IMR-90 (cell line): ENCODE results near the gene CSAD. TPM values are rescaled to one million over a fixed set of nuclear protein-coding genes. Genes with fewer than 3 reads are reported as not detected.

Experiments
- ATAC-seq: fragments of 200-7000 bp; cut with Tn5 transposase; 2 replicates; pipeline ENCODE4 v1.9.1; 2020; ENCODE audit warnings: low read depth, mild to moderate bottlenecking, moderate library complexity
- BruUV-seq: library from RNA; stranded (reverse); fragments of 400-500 nt; replicated peaks from 2 replicates; lab custom pipeline; 2021; lab: Mats Ljungman, UMichigan
- CTCF ChIA-PET: fragments of 300-600 bp; formaldehyde crosslinking; extraction: SDS; loops from one replicate; lab custom pipeline; 2021; ENCODE audit warnings: antibody characterized with exemption; lab: Yijun Ruan, JAX
- POLR2A ChIA-PET: fragments of 300-600 bp; sonication (Branson Sonifier 250); formaldehyde crosslinking; loops from one replicate; lab custom pipeline; 2022; ENCODE audit warnings: antibody characterized with exemption; ENCODE audit not compliant: unreplicated experiment; lab: Charles Lee
- DNase-seq: peaks from one replicate; pipeline ENCODE4 v3.0.0; 2013
- H2AFZ ChIP-seq: replicated peaks from 2 replicates; pipeline ENCODE3; 2013; ENCODE audit warnings: low read length, mild to moderate bottlenecking; ENCODE audit not compliant: poor library complexity
- H2AK5ac ChIP-seq: 2 replicates; pipeline ENCODE4 v1.6.1; 2013; ENCODE audit warnings: low read depth, low read length, inconsistent platforms
- H2AK9ac ChIP-seq: replicated peaks from 2 replicates; pipeline ENCODE3; 2013; ENCODE audit warnings: mild to moderate bottlenecking, low read depth, low read length, moderate library complexity; ENCODE audit not compliant: poor library complexity
- H2BK120ac ChIP-seq: 2 replicates; pipeline ENCODE4 v1.6.1; 2013; ENCODE audit warnings: low read depth, low read length, inconsistent platforms
- H2BK15ac ChIP-seq: 3 replicates; pipeline ENCODE4 v1.6.1; 2013; ENCODE audit warnings: low read depth, low read length, inconsistent platforms
- H2BK20ac ChIP-seq: 2 replicates; pipeline ENCODE4 v1.6.1; 2013; ENCODE audit warnings: low read depth, mild to moderate bottlenecking, inconsistent platforms, low read length, moderate library complexity
- H2BK5ac ChIP-seq: 2 replicates; pipeline ENCODE4 v1.6.1; 2013; ENCODE audit warnings: mild to moderate bottlenecking, low read depth, low read length, inconsistent platforms; ENCODE audit not compliant: poor library complexity, severe bottlenecking
- H3K14ac ChIP-seq: replicated peaks from 2 replicates; pipeline ENCODE4 v1.6.1; 2013; ENCODE audit warnings: low read depth, low read length, inconsistent platforms
- H3K18ac ChIP-seq: 2 replicates; pipeline ENCODE4 v1.6.1; 2013; ENCODE audit warnings: low read depth, low read length, control low read depth
- H3K23ac ChIP-seq: 2 replicates; pipeline ENCODE4 v1.6.1; 2013; ENCODE audit warnings: low read depth, low read length, inconsistent platforms
- H3K27ac ChIP-seq: 2 replicates; pipeline ENCODE4 v1.5.1; 2013; ENCODE audit warnings: mild to moderate bottlenecking, control low read depth, low read length; ENCODE audit not compliant: insufficient read depth
- H3K27me3 ChIP-seq: 2 replicates; pipeline ENCODE4 v1.6.1; 2013; ENCODE audit warnings: low read length; ENCODE audit not compliant: control insufficient read depth, insufficient read depth
- H3K36me3 ChIP-seq: 2 replicates; pipeline ENCODE4 v1.6.1; 2013; ENCODE audit warnings: low read length, mixed read lengths; ENCODE audit not compliant: control insufficient read depth, insufficient read depth
- H3K4ac ChIP-seq: 2 replicates; pipeline ENCODE4 v1.6.1; 2013; ENCODE audit warnings: low read depth, low read length, inconsistent platforms
- H3K4me1 ChIP-seq: 2 replicates; pipeline ENCODE4 v1.6.1; 2013; ENCODE audit warnings: low read length, mixed read lengths; ENCODE audit not compliant: control insufficient read depth, insufficient read depth
- H3K4me2 ChIP-seq: 2 replicates; pipeline ENCODE4 v1.6.1; 2013; ENCODE audit warnings: low read depth, mild to moderate bottlenecking, control low read depth, low read length, moderate library complexity
- H3K4me3 ChIP-seq: 2 replicates; pipeline ENCODE4 v1.5.1; 2013; ENCODE audit warnings: low read depth, mild to moderate bottlenecking, control low read depth, low read length, moderate library complexity; ENCODE audit not compliant: insufficient read depth
- H3K56ac ChIP-seq: 2 replicates; pipeline ENCODE4 v1.6.1; 2013; ENCODE audit warnings: low read length, inconsistent platforms; ENCODE audit not compliant: insufficient read depth; ENCODE audit errors: extremely low read depth
- H3K79me1 ChIP-seq, 2 experiments: 2 replicates each; pipeline ENCODE4 v1.6.1; 2013; ENCODE audit warnings: low read length in 2 of 2, inconsistent platforms in 1 of 2, low read depth in 1 of 2
- H3K9ac ChIP-seq: 2 replicates; pipeline ENCODE4 v1.6.1; 2013; ENCODE audit warnings: low read depth, low read length, control low read depth
- H3K9me1 ChIP-seq: 2 replicates; pipeline ENCODE4 v1.6.1; 2013; ENCODE audit warnings: low read length, inconsistent platforms; ENCODE audit not compliant: insufficient read depth
- H3K9me3 ChIP-seq: 2 replicates; pipeline ENCODE4 v1.6.1; 2013; ENCODE audit warnings: low read length; ENCODE audit not compliant: control insufficient read depth, insufficient read depth
- H4K20me1 ChIP-seq: 2 replicates; pipeline ENCODE4 v1.6.1; 2013; ENCODE audit warnings: low read length, inconsistent platforms; ENCODE audit not compliant: insufficient read depth
- H4K5ac ChIP-seq: 2 replicates; pipeline ENCODE4 v1.6.1; 2013; ENCODE audit warnings: mild to moderate bottlenecking, low read depth, low read length, control low read depth
- H4K8ac ChIP-seq, 2 experiments: 2 replicates each; pipeline ENCODE4 v1.6.1; 2013; ENCODE audit warnings: low read depth in 2 of 2, low read length in 2 of 2, control low read depth in 1 of 2, inconsistent platforms in 1 of 2
- H4K91ac ChIP-seq: 2 replicates; pipeline ENCODE4 v1.6.1; 2013; ENCODE audit warnings: low read depth, low read length, inconsistent platforms; ENCODE audit not compliant: insufficient read depth
- BHLHE40 ChIP-seq: fragments of 150-350 bp; IDR thresholded peaks from 2 replicates; pipeline ENCODE4 v1.6.1; 2016; ENCODE audit warnings: mild to moderate bottlenecking, low read depth, low read length
- MAFK ChIP-seq: IDR thresholded peaks from 2 replicates; pipeline ENCODE4 v1.6.1; 2012; ENCODE audit warnings: low read depth, low read length, improper control_type of control experiment
- MXI1 ChIP-seq: IDR thresholded peaks from 2 replicates; pipeline ENCODE4 v1.6.1; 2012; ENCODE audit warnings: low read depth, mild to moderate bottlenecking, low read length, moderate library complexity, borderline replicate concordance
- RAD21 ChIP-seq: IDR thresholded peaks from 2 replicates; pipeline ENCODE4 v1.6.1; 2012; ENCODE audit warnings: low read length, improper control_type of control experiment
- RCOR1 ChIP-seq: IDR thresholded peaks from 2 replicates; pipeline ENCODE4 v1.6.1; 2012; ENCODE audit warnings: mild to moderate bottlenecking, low read length, improper control_type of control experiment; ENCODE audit not compliant: insufficient replicate concordance
- RFX5 ChIP-seq: IDR thresholded peaks from 2 replicates; pipeline ENCODE4 v1.8.0; 2012; ENCODE audit warnings: low read depth, mild to moderate bottlenecking, low read length, moderate library complexity
- USF2 ChIP-seq: fragments of 150-350 bp; IDR thresholded peaks from 2 replicates; pipeline ENCODE4 v1.6.1; 2017; ENCODE audit warnings: mild to moderate bottlenecking, antibody characterized with exemption, low read length, low read depth
- WGBS, 2 experiments: methylation state at CpG; one replicate each; pipeline versions ENCODE4 v1.1.5 to v1.1.7; 2013; ENCODE audit warnings: missing lambda C conversion rate in 2 of 2; ENCODE audit not compliant: insufficient read length in 1 of 2; ENCODE audit errors: extremely low coverage in 2 of 2; 5-methylcytosine and 5-hydroxymethylcytosine counted together
- dilution Hi-C: fragments of 300-500 bp; cut with HindIII; formaldehyde crosslinking; loops from one replicate; pipeline ENCODE4 v1.14.3; 2018; ENCODE audit warnings: low sequenced_read_pairs; ENCODE audit not compliant: unreplicated experiment
- in situ Hi-C: fragments of 300-500 bp; cut with MboI; formaldehyde crosslinking; loops from 3 replicates; pipeline ENCODE4 v1.14.3; 2019; ENCODE audit warnings: low sequenced_read_pairs, inconsistent platforms, mixed read lengths
- intact Hi-C: fragments of 100-400 bp; cut with micrococcal nuclease; formaldehyde crosslinking; loops from 2 replicates; pipeline ENCODE4 v1.10.0; 2022
- polyA plus RNA-seq, 3 experiments: library from polyadenylated mRNA; depleted of rRNA; stranded (reverse); fragments of >200 nt; gene quantifications; 2 replicates each; pipeline ENCODE4 v1.2.3, GENCODE V29; 2012; ENCODE audit warnings: low replicate concordance in 1 of 3
- total RNA-seq: library from RNA; depleted of rRNA; stranded (reverse); fragments of >200 nt; gene quantifications from 2 replicates; pipeline ENCODE4 v1.2.3, GENCODE V29; 2012
- TF ChIP-seq, protein P1 (sequence below): fragments of 150-350 bp; IDR thresholded peaks from 2 replicates; pipeline ENCODE4 v1.6.1; 2016; ENCODE audit warnings: low read depth, mild to moderate bottlenecking, low read length, moderate library complexity, borderline replicate concordance

CSAD gene
- total and polyA plus RNA-seq, 2 of the 4 experiments (the other 2 are of a cell fraction), result 5.4 to 45.6 TPM

- TF ChIP-seq RAD21 (no peak), MAFK (peak; percentile 85), BHLHE40 (no peak), MXI1 (no peak), RCOR1 (no peak), USF2 (no peak), RFX5 (no peak)
- TF ChIP-seq, protein P1, sequence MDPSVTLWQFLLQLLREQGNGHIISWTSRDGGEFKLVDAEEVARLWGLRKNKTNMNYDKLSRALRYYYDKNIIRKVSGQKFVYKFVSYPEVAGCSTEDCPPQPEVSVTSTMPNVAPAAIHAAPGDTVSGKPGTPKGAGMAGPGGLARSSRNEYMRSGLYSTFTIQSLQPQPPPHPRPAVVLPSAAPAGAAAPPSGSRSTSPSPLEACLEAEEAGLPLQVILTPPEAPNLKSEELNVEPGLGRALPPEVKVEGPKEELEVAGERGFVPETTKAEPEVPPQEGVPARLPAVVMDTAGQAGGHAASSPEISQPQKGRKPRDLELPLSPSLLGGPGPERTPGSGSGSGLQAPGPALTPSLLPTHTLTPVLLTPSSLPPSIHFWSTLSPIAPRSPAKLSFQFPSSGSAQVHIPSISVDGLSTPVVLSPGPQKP, result no peak
- Histone ChIP-seq H3K14ac (no peak overlapping the region), H3K9me3 (no peaks in the 10 kb centered on the region), H4K5ac (no peak overlapping the region), H3K9ac (no peak overlapping the region), H3K27me3 (peaks cover 6% of the 10 kb centered on the region; the same call in 1 of the 2 replicates), H3K4me2 (no peak overlapping the region), H2AK9ac (no peak overlapping the region), H3K56ac (no peak overlapping the region), H3K4ac (no peak overlapping the region), H2BK120ac (no peak overlapping the region), H2BK5ac (no peak overlapping the region), H4K20me1 (no peaks in the 10 kb centered on the region), H3K18ac (no peak overlapping the region), H2AK5ac (no peak overlapping the region), H3K27ac (no peak overlapping the region), H3K79me1 (no peaks in the 10 kb centered on the region), H4K91ac (no peak overlapping the region), H2BK15ac (no peak overlapping the region), H3K4me3 (no peak overlapping the region), H2BK20ac (no peak overlapping the region), H3K36me3 (no peaks in the 10 kb centered on the region), H3K23ac (no peak overlapping the region), H3K4me1 (peaks cover 3% of the 10 kb centered on the region; the same call in 1 of the 2 replicates), H3K9me1 (peaks cover 10% of the 10 kb centered on the region; the same call in 1 of the 2 replicates), H4K8ac (no peak overlapping the region), H2AFZ (no peak overlapping the region)
- dilution Hi-C loops (no loop called here), intact Hi-C loops (no loop called here), in situ Hi-C loops (no loop called here)
- ATAC-seq (no peak), DNase-seq (no peak)
- no CpG with 5 or more reads among the region's 1 CpG for WGBS, 2 experiments
- ChIA-PET POLR2A (no interaction called here), CTCF (interaction anchor here (0.6 kb wide), 1 partner anchor 11 kb away, joined by 3 read pairs; no protein-coding TSS in a partner anchor)
- no TSS peak for BruUV-seq
These were observed 53.6 kb downstream of the CSAD start for GRCh38 chr12:53127169-53127568.
